Suprapubic skin (tissue), 4 donors: Measurements from ENCODE around the gene BARD1.

Experiments
- CTCF ChIP-seq, 2 donors: fragments of 200-600 bp in 1 of 2; fragments of 450-650 bp in 1 of 2; sonication (generic) in 1 of 2; IDR thresholded peaks; one replicate each; pipeline ENCODE4 v1.5.1; 2016 to 2019; ENCODE audit warnings: antibody characterized with exemption in 2 of 2, mild to moderate bottlenecking in 1 of 2, moderate library complexity in 1 of 2
- POLR2A ChIP-seq, 2 donors: fragments of 450-650 bp; IDR thresholded peaks; one replicate each; pipeline ENCODE4 v1.6.1; 2017; ENCODE audit warnings: antibody characterized with exemption in 2 of 2, mild to moderate bottlenecking in 2 of 2, moderate library complexity in 2 of 2
- POLR2AphosphoS5 ChIP-seq, 3 donors: sonication (generic); formaldehyde crosslinking; IDR thresholded peaks; one replicate each; pipeline ENCODE4 v1.6.1; 2017; ENCODE audit warnings: antibody characterized with exemption in 3 of 3

GRCh38 chr2:214856137-214856536 lies 46.7 kb upstream of the BARD1 start:
- TF ChIP-seq CTCF (IDR thresholded peaks at IDR 0.05) (no peak), POLR2A (IDR thresholded peaks at IDR 0.05) (no peak), POLR2AphosphoS5 (IDR thresholded peaks at IDR 0.05) (no peak)
